ENCODE data around the gene GRP.

DNA sequence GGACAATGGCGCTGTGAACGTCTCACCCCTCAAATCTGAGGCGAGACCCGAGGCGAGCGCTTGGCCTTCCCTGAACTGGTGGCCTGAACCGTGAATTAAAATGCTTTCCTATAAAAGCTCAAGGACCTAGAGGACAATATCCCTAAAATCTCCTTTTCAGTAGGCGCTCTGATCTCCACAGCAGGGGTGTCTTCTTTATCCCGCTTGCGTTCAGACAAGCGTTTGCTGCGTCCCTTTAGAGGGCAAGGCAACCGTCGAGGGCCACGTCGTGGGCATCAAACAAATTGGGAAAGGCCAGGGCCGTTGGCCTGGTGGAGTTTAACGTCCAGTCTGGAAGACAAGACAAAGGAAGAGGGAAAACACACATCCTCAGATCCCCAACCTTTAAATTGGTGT is 54.6 kb downstream of the GRP start:
- TF ChIP-seq, protein P1, sequence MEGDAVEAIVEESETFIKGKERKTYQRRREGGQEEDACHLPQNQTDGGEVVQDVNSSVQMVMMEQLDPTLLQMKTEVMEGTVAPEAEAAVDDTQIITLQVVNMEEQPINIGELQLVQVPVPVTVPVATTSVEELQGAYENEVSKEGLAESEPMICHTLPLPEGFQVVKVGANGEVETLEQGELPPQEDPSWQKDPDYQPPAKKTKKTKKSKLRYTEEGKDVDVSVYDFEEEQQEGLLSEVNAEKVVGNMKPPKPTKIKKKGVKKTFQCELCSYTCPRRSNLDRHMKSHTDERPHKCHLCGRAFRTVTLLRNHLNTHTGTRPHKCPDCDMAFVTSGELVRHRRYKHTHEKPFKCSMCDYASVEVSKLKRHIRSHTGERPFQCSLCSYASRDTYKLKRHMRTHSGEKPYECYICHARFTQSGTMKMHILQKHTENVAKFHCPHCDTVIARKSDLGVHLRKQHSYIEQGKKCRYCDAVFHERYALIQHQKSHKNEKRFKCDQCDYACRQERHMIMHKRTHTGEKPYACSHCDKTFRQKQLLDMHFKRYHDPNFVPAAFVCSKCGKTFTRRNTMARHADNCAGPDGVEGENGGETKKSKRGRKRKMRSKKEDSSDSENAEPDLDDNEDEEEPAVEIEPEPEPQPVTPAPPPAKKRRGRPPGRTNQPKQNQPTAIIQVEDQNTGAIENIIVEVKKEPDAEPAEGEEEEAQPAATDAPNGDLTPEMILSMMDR (IDR thresholded peaks at IDR 0.05 in 2 of 3, conservative IDR thresholded peaks at IDR 0.05 in 1 of 3; ENCODE audit: control insufficient read depth in 2 of 3, extremely low read depth in 1 of 3, insufficient read depth in 1 of 3, low read depth in 3 of 3, low read length in 3 of 3) = no peak
- no peak for TF ChIP-seq HCFC1 (IDR thresholded peaks at IDR 0.05; ENCODE audit: low read length)
- TF ChIP-seq NRF1 (conservative IDR thresholded peaks at IDR 0.05; ENCODE audit: low read depth, low read length) = no peak
- no peak for TF ChIP-seq MYC (IDR thresholded peaks at IDR 0.05; ENCODE audit: insufficient read depth, insufficient read length, insufficient replicate concordance, low read length, severe bottlenecking)
- TF ChIP-seq, protein P2, sequence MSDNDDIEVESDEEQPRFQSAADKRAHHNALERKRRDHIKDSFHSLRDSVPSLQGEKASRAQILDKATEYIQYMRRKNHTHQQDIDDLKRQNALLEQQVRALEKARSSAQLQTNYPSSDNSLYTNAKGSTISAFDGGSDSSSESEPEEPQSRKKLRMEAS (IDR thresholded peaks at IDR 0.05; ENCODE audit: low read depth, low read length) = no peak
- no peak for TF ChIP-seq BHLHE40 (IDR thresholded peaks at IDR 0.05; ENCODE audit: borderline replicate concordance in 1 of 2, low read depth in 2 of 2, low read length in 1 of 2)
- TF ChIP-seq TAF1 (IDR thresholded peaks at IDR 0.05; ENCODE audit: borderline replicate concordance, low read depth, low read length) = no peak
- TF ChIP-seq ZNF207 (IDR thresholded peaks at IDR 0.05; ENCODE audit: borderline replicate concordance) = no peak
- TF ChIP-seq, protein P3, sequence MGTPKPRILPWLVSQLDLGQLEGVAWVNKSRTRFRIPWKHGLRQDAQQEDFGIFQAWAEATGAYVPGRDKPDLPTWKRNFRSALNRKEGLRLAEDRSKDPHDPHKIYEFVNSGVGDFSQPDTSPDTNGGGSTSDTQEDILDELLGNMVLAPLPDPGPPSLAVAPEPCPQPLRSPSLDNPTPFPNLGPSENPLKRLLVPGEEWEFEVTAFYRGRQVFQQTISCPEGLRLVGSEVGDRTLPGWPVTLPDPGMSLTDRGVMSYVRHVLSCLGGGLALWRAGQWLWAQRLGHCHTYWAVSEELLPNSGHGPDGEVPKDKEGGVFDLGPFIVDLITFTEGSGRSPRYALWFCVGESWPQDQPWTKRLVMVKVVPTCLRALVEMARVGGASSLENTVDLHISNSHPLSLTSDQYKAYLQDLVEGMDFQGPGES (IDR thresholded peaks at IDR 0.05) = no peak
